Activated CD4-positive, alpha-beta T cell treated with anti-CD3 and anti-CD28 coated beads, Interleukin-2, amount 50 U/mL, for 16 hours (primary cell): ENCODE data around the gene DMD.

Experiments used
- DNase-seq: peaks from one replicate; pipeline ENCODE4 v3.0.0-alpha.2; 2020

Gene DMD

DNA sequence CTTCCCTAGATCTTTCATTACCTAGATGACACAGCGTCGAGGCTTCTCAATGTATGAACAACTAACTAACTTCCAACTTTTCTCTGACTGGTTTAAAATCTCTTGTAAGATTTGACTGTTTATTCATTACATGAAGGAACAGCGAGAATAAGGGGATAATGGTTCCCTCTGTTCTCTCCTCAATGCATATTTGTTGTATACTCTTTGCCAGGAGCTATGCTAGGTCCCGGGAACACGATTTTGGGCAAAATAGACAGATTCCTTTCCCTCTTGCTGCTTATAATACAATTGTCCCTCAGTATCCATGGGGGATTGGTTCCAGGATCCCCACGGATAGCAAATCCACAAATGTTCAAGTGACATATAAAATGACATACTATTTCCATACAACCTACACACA lies 1020.0 kb downstream of the DMD start:
- DNase-seq: no peak

DNA sequence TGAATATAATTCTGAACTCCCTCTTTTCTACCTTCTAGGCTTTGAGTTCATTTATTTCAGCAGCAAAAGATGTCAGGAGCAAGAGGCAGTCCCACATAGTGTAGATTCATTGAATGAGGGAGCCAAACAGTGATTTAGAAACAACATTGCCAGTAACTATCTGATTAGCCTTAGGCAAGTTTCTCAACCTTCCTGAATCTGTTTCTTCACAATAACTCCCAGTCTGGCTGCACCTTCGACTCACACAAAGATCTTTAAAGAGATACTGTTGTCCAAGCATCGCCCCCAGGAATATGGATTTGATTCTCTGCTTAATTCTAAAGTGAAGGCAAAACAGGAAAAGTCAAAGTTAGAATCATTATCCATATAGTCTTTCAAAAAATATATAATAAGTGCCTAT lies 1026.2 kb downstream of the DMD start:
- no peak for DNase-seq

- no peak for DNase-seq
Observed at GRCh38 chrX:32183066-32183465, 1028.3 kb downstream of the DMD start.

DNA sequence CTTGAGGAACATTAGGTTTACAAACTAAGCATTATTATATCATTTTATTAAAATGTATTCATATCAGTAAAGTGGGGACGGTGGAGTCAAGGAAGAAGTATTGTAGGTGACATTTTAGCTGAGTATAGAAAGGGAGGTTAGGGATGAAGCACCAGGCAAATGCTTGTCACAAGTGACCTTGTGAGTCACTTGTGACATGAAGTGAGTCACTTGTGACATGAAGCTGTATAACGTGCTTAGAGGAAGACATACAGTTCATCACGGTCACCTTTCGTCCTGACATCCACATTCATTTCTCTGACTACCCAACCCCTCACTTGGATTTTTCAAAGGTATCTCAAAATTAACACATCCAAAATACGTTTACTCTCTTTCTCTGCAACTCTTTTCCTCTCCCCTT lies 1034.8 kb downstream of the DMD start:
- no peak for DNase-seq

DNA sequence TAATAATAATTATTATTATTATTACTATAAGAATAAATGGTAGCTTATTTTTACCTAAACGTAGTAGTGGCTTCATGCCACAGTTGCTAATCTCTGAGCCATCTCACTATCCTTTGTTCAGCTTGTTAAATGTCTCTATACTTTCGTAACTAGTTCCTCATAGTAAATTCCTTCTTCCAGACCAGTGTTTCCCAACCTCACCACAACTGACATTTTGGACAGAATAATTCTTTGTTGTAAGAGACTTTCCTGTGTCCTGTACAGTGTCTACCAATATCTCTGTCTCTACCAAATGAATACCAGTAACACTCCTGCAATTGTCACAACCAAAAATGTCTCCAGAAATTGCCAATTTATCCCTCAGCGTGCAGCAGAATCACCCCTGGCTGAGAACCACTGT lies 1040.9 kb downstream of the DMD start:
- DNase-seq: no peak

GRCh38 chrX:32155044-32155638 lies 1056.2 kb downstream of the DMD start:
- no peak for DNase-seq

- no peak for DNase-seq
Observed at GRCh38 chrX:32153585-32153984, 1057.8 kb downstream of the DMD start.

DNA sequence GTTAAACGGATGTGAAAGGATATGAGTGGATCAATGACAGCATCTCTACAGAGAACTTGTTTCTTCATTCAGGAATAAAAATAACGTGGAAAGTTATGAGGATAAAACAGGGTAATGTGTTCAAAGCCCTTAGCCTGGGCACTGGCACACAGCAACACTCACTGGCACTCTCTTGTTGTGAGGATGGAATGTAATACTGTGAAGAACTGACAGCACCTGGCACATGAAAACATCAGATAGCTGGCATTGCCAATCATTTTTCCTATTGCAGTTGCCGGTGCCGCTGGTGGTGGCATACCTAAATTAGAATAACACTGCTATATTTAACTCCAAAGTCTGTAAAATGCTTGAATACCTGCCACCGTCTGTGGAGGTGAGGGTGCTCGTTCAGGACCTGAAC lies 1061.2 kb downstream of the DMD start:
- DNase-seq: no peak

DNA sequence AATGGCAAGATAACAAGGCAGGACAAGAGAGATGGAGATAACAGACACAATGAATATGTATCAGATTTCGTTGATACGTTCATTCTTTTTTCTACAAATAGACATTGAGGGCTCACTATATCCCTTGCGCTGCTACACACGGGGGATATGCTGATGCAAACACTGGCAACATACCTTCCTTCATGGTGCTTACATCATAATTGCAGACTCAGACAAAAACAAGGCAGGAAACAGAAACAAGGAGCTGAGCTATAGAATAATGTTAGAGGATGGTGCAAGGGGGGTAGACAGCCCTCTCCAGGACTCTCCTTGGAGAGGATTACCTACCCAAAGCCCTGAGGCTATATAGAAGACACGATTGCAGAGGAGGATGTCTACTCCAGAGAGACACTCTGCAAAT lies 1069.5 kb downstream of the DMD start:
- no peak for DNase-seq

GRCh38 chrX:32139476-32139875 lies 1071.9 kb downstream of the DMD start:
- no peak for DNase-seq

DNA sequence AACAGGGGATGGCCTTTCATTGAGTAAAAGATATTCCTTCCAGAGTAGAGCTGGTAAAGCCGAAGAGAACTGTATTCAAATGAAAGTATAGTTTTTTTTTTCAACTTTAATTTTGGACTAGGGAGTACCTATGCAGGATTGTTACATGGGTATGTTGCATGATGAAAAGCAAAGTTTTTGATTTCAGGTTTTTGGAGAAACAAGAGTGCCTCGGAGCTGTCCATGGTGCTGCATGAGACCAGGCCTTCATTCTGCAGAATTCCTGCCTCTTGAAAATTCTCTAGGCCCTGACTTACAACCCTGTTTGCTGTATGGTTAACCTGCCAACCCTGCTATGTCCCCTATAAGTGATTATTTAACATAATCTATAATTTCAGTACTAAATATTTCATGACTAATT lies 1073.8 kb downstream of the DMD start:
- no peak for DNase-seq

DNA sequence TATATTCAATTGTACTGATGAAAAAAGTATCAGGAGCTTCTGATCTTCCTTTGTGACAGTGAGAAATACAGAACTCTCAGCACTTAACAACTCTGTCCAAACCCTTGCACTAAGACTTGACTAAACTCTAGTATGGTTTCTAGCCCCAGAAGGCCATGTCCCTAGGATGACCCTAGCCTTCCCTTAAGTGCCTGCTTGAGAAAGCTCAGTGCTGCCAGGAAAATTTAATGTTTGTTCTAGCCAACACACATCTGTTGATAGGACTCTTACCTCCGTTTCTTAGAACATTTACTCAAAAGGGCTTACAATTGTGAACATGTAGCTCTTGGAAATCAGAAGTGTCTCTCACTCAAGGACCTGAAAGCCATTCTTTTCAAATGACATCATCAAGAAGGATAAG lies 1084.4 kb downstream of the DMD start:
- DNase-seq: no peak

- DNase-seq: no peak
Observed at GRCh38 chrX:32118832-32119231, 1092.5 kb downstream of the DMD start.

DNA sequence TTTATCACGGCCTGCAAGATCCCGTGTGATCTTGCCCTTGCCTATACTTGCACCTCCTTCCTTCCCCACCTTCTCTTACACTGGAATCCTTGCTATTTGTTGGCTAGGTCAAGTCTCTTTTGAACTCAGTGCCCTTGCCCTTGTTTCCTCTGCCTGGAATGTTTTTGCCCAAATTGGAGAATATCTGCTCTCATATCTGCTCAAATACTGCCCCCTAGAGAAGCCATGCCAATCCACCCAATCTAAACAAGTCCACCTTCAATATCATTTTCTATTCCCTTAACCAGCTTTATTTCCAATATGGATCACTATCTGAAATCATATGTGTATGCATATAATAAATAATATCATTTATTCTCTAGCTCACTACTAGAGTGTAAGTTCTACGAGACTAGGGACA lies 1095.3 kb downstream of the DMD start:
- DNase-seq: no peak

- DNase-seq: no peak
Observed at GRCh38 chrX:32087663-32088062, 1123.7 kb downstream of the DMD start.

DNA sequence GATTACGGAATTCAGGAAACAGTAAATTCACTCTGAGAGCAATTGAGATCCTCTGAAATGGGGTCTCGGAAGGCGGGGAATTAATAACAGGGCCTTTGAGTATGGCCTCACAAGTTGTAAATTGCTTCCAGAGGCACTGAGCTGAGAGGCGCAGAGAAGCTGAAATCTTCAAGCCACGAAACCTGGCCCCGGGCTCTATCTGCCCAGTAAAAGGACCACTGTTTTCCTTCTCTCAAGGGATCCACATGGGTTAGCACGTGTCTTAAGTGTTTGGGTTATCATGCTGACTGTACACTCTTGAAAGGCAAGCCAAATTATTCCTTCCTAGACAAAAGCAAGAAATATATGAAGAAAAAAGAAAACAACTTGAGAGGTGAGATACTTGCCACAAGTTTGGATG lies 1126.6 kb downstream of the DMD start:
- no peak for DNase-seq

DNA sequence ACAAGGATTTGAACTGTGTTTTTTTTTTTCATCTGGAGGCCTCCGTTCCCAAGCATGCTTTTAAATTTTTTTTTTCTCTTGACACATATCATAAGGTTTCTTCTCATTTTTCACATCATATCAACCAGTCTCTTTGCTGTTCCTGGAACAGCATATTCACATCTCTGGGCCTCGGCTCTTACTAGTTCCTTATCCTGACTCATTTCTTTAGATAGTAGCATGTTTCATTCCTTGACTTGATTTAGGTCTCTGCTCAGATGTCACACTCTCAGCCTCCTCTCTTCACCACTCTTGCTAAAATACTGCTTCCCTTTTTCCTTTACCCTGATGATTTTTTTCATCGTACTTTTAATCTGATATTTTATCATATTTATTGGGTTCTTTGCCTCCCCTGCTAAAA lies 1163.1 kb downstream of the DMD start:
- DNase-seq: no peak

DNA sequence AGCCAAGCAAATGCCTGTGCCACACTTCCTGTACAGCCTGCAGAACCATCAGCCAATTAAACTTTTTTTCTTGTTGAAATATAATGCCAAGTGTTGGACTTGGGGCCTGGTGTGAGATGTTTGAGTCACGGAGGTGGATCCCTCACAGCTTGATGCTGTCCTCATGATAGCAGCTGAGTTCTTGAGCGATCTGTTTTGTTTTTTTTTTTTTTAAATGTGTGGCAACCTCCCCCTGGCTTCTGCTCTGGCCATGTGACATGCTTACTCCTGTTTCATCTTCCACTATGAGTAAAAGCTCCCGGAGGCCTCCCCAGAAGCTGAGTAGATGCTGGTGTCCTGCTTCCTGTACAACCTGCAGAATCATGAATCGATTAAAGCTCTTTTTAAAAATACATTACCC lies 1166.2 kb downstream of the DMD start:
- DNase-seq: no peak

GRCh38 chrX:32041181-32041580 lies 1170.2 kb downstream of the DMD start:
- no peak for DNase-seq

DNA sequence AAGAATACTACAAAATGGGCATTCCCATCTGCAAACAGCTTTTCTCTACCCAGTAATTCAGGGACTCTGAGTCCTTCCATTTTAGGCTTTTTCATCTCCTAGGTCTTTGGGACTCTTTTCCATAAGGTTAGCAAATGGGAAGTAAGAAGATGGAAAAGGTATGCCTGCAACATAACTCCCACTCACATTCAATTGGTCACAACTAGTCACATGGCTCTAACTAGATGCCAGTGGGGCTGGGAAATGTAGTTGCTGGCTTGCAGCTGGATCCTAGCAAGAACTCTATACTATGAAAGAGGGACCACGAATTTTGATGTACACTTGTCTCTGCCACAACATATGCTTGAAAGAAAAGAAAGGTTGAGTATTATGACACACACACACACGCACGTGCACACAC lies 1184.6 kb downstream of the DMD start:
- no peak for DNase-seq

GRCh38 chrX:32024072-32024471 lies 1187.3 kb downstream of the DMD start:
- no peak for DNase-seq

DNA sequence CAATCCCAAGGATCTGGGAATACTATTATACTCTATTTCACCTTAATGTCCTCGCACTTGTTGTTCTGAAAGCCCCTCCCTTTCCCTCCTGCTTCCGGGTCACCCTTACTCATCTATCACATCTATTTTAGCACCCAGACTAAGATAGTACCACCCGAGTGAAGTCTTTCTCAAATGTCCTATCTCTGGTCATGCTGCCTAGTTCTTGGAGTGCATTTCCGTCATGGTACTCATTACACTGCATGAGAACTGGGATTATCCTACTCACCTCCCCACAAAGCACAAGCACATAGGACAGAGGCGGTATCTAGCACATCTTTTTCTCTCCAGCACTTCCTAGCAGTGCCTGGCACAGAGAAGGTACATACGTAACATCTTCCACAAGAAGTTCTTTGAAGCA lies 1195.2 kb downstream of the DMD start:
- no peak for DNase-seq

- DNase-seq: no peak
Observed at GRCh38 chrX:32010948-32011347, 1200.4 kb downstream of the DMD start.

DNA sequence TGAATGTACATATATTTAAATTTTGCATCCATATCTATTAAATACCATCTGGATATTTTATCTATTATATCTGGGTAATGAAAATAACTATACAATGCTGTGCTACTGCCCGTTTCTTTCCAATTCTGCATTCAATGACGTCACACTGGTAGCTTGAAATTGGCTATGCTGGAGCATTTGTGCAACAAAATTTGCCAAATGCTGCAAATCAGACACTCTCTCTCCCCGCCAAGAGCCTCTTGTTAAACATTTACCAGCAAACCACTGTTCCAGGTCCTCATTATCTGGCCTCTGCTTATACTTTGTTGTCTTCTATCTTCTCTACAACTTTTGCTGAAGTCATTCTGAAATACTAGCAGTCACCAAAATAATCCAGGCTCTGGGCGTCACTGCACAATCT lies 1201.1 kb downstream of the DMD start:
- DNase-seq: no peak

DNA sequence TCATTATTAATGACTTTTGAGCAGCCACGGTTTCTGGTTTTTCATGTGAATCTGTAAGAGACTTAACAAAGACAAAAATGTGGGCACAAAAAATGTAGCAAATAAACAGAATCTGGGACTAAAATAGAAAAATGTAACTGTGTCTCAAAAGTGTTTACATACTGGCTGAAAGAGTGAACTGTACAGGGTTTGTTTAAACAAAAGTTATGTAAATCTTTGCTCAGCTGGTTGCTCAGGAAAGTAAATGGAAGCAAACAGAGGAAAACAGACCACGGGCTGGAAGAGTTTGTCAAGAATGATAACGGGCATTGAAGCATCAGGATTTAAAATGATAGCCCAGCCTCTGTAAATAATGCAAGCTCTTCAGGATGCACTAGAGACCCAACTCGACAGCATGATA lies 1217.7 kb downstream of the DMD start:
- DNase-seq: no peak

GRCh38 chrX:31988975-31989374 lies 1222.4 kb downstream of the DMD start:
- no peak for DNase-seq
